HG03196 (cell line): ENCODE measurements around the gene NAB2.
"Not testable (repeated sequence)": the region's sequence is repeated elsewhere in the genome, so short reads cannot be mapped to it uniquely, and the experiment has no call there.

Experiments used
- ATAC-seq: cut with Tn5 transposase; IDR thresholded peaks from one replicate; pipeline ENCODE4 v1.9.1; 2021; ENCODE audit not compliant: unreplicated experiment

NAB2 gene

DNA sequence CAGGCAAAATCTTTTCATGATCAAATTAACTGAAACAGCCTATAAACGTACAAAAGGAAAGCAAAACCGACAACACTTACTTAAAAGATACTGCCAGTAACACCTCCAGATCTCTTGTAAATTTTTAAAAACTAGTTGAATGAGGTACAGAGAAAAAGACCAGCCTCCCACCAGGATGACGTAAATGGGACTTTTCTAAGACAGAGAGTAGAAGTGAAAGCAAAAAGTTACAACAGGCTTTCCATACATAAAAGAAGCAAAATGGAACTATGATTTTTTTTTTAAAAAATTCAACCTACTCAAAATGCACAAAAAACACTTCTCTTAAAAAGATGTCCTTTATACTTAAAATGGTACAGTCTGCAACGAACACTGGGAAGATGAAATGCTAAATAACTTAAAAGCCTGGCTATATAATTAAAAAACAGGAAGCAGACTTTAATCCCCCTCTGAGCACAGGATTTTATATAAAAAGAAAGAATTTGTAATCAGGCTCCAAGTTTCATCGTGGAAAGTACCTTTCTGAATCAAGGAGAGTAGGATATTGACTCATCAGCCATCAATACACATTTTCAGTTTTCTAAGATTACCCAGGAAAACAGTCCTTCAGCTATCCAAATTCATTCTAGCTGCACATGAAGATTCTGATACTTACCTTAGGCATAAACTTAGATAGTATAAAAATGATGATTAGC is 24.8 kb upstream of the NAB2 start:
- ATAC-seq, result peak; percentile 72

- no peak for ATAC-seq
Observed at GRCh38 chr12:57066245-57066644, 22.7 kb upstream of the NAB2 start.

DNA sequence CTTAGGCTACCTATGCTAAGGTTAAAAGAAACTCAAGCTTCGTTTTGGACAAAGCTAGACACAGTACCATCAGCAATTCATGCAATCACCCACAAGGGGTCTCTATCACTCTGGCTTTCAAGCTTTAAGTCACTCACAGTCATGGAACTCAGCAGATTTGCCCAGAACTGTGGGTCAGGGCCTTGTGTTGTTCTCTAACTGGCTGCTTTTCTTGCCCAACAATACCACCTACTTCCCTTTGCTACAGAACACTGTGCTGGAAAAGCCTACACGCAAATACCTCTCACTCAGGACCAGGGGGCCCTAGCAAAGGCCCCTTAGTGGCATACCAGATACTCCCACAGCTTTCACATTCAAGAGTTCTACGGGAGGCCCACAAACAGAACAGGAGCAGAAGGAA is 19.4 kb upstream of the NAB2 start:
- ATAC-seq, result peak; percentile 56

DNA sequence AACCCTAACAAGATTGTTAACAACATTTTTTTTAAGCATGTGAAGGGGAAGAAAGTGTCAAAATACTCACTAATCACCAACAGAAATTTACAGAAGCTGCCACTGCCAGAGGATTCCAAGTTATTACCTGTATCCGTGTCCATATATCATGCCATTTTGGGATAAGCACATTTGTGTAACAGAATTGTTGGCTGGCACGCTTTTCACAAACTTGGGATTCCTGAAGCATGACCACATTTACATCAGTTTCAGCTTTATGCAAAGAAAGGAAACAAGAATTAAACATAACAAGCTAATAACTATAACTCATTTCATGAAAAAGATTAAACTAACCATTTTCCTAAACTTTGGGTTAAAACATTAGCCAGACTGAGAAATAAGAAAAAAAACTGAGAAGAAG is 16.3 kb upstream of the NAB2 start:
- ATAC-seq, result no peak

DNA sequence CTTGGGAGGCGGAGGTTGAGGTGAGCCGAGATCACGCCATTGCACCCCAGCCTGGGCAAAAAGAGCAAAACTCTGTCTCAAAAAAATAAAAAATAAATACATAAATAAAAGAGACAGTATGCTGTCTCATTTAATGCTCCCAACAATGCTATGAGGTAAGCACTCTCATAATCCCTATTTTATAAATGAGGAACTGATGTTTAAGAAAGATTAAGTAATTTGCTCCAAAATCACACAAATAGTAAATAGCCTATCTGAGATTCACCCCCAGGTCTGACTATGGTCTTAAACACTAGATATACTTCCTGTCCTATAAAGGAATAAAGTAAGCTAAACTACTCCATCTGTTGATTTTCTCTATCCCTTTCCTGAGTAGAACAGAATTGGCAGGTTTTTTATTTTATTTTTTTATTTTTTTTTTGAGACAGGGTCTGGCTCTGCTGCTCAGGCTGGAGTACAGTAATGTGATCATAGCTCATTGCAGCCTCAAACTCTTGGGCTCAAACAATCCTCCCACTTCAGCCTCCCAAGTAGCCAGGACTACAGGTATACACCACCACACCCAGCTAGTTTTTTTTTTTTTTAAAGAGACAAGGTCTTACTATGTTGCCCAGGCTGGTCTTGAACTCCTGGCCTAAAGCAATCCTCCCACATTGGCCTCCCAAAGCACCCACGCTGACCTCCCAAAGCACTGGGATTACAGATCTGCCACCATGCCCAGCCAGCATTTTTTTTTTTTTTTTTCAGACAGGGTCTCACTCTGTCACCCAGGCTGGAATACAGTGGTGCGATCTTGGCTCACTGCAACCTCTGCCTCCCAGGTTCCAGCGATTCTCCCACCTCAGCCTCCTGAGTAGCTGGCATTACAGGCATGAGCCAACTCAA is 15.1 kb upstream of the NAB2 start:
- not testable (repeated sequence) for ATAC-seq

DNA sequence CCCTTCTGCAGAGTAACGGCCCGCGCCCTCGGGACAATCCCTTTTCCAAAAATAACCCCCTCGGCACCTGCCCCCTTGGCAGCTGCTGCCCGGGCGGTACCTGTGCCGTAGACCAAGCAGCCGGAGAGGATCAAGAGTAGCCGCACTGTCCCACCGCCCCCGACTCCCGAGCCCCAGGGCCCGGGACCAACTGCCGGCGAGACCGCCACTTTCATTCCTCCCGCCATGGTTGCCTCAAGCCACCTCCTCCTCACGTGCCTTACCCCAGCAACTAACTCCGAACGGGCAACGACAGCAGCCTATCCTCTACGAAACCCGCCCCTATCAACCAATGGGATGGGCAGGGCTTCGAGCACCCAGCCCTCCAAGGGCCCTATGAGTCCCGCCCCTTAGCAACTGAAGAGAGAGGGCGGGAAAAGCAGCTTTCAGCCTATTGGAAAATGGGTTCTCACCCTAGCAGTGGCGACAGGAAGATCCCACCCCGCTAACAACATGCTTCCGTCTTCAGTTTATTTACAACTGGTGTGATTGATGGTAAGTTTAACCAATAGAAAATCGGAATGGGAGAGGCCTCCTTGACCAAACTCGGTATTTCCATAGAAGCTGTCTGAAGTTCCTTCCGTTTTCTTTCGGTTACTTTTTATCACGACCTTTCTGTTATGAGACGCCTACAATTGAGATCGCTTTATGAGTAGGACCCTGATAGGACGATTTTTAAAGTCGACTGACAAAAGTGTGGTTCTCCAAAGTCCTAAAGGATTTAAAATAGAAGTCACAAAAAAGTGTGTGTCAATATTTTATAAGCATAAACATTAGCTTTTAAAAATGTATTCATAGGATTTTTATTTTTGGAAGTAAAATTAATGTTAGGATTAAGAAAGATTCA is 10.2 kb upstream of the NAB2 start, which contains the start of gene NEMP1:
Gene NEMP1, minus strand, starts transcription at position 273 of the 886 bp plus-strand sequence. Its CDS starts 46 bp downstream, at position 227.
- peak; percentile 96 for ATAC-seq

- ATAC-seq, result no peak
Observed at GRCh38 chr12:57079821-57080220, 9.1 kb upstream of the NAB2 start.

DNA sequence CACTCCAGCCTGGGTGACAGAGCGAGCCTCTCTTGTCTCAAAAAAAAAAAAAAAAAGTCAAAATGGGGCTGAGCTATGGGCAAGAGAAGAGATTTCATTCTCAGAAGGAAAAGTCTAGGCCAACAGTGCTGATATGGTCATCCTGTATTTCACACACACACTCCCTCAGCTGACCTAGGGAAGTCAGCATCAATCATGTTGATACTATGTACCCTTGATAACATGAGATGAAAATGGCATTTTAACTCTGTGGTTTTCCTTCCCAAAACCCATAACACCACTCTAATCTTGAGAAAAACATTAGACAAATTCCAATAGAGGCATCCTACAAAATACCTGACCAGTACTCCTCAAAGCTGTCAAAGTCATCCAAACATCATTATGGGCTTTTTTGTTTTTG is 8.1 kb upstream of the NAB2 start:
- no peak for ATAC-seq

DNA sequence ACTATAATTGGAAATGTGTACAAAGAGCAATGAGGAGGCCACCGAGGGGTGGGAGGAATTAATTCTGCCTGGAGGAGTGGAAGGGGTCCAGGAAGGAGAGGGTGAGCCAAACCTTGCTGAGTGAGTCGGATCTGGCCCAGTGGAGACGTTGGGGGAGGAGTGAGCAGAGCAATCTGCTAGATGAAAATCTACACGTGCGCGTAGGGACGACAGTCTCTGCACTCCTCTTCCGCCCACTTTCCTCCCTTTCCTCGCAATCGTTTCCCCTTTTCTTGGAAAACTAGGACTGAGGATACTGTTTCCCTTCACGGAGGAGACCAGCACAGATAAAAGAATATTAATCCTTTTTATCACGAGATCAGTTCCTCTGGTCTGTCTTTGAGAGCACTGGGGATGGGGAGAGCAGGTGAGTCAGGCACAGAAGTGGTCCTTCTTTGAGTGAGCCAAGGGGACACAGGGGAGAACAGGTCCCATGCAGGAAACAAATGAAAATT is 2.9 kb upstream of the NAB2 start:
- no peak for ATAC-seq

DNA sequence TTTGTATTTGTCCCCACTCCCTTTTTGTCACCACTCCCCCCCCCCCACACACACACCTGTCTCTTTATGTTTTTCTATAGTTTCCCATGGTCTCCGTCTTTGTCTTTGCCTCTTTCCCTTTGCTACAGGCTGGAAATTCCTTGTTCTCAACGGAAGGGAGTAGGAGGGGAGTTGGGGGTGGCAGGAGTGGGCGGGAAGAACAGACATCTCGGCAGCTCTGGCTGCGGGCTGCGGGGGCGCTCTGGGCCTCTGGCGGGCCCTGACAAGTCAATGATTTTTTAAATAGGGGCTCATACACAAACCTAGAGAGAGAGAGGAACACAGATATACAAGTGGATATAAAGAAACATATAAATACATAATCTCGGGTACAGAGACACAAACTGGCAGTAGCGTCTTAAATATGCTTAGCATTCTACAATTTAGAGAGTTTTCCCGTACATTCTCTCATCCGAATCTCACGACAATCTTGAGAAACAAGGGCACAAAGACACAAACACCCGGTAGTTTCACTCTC is 2.4 kb upstream of the NAB2 start:
- ATAC-seq, result no peak

- ATAC-seq, result peak; percentile 26
Observed at GRCh38 chr12:57087010-57087690, 1.8 kb upstream of the NAB2 start.

DNA sequence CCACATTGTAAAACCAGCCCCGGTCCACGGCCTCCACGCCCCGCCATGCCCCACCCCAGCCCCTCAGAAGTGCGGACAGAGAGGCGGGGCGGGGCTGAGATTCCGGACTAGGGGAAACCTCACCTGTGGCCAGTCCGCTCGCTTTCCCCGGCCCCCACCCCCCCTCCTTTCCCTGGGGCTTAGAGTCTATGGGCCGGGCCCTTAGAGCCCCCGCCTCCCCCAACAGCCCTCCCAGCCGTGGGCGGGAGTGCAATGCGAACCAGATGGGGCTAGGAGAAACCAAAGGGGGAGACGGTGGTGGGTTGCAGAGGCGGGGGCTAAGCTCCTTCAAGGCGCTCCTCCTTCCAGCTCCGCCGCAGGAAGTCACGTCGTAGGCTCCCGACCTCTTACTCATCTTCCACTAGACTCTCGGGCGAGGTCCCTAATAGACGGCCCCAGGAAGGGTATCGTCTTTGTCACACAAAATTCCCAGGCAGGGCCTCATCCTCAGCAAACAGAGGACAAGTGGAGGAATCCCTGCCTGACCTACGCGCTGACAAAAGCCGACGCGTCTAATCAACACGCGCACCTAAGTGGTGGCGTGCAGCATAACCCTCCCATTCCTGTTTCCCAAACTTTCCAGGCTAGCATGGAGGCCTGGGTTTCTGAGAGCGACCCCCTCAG is 1.1 kb upstream of the NAB2 start:
- peak; percentile 38 for ATAC-seq

DNA sequence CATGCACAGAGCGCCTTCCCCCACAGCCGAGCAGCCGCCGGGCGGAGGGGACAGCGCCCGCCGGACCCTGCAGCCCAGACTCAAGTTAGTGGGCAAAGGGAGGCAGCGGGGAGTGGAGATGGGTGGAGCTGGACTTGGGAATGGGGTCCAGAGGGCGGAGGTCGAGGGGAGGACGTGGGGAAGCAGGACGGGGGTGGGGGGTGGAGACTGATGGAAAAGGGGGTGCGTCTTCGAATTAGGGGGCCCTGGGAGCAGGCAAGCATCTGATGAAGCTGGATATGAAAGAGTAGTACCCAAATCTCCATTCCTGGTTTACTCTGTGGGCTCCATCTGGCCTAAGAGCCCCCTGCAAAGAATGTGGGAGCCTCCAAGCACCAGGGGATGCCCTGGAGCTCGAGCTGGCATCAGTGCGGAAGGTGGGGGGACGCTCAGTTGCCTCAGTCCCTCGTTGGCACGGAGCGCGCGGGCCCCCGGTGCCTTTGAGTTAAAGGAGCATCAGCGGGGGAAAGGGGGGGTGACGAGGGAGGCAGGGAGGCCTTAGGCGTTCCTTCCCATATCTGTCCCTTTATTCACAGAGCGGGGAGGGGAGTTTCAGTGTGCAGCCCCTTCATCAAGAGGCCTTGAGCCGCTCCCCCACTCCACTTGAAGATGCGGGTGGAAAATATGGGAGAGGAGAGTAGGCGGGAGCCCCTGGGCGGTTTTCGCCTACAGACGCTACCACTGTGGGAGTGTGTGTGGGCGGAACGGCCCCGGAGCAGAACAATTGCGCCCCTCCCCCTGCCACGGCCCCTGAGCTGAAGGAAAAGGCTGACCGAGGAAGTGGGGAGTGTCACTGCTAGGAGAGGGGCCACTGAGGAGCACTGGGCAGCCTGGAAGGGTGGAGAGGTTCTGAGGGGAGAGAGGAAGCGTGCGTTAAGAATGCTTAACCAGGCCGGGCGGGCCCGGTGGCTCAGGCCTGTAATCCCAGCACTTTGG is 644 bp downstream of the NAB2 start:
- no peak for ATAC-seq

DNA sequence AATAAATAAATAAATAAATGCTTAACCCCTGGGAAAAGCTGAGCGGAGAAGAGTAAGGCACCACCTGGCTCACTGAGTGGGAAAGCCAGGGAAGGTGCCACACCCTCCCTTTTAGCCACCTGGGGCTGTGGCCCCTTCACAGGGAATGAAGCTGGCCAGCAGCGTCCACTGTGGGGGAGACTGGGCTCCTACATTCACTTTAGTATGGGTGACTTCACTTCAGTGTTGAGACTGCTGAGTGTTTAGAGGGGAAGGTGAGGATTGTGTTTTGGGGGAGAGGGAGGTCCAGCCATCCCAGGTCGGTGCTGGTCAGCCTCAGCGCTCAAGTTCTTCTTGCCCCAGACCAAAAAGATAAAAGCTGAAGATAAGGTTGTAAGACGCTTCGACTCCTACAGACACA is 1.6 kb downstream of the NAB2 start:
- no peak for ATAC-seq

- ATAC-seq, result no peak
Observed at GRCh38 chr12:57090924-57091637, 2.2 kb downstream of the NAB2 start.

GRCh38 chr12:57091638-57092528 is 3.0 kb downstream of the NAB2 start:
- no peak for ATAC-seq

- ATAC-seq, result no peak
Observed at GRCh38 chr12:57092529-57092862, 3.6 kb downstream of the NAB2 start.
